HepG2 (cell line): ENCODE data around the gene JOSD2. TPM values are rescaled to one million over a fixed set of nuclear protein-coding genes. Genes with fewer than 3 reads are reported as not detected.

ENCODE experiments used
- ATAC-seq: fragments of 200-7000 bp; cut with Tn5 transposase; 3 replicates; pipeline ENCODE4 v1.9.1; 2020; ENCODE audit warnings: mild to moderate bottlenecking, moderate library complexity
- BruUV-seq: library from RNA; stranded (reverse); fragments of 400-500 nt; replicated peaks from 2 replicates; lab custom pipeline; 2021; lab: Mats Ljungman, UMichigan
- CTCF ChIA-PET: fragments of 300-600 bp; formaldehyde crosslinking; extraction: SDS; loops from one replicate; lab custom pipeline; 2021; ENCODE audit warnings: low total read pairs, inconsistent platforms, low intra/inter-chr PET ratio; lab: Yijun Ruan, JAX
- POLR2A ChIA-PET: fragments of 350-600 bp; sonication (Branson Sonifier 250); formaldehyde crosslinking; loops from one replicate; lab custom pipeline; 2020; ENCODE audit warnings: antibody characterized with exemption, inconsistent platforms; lab: Yijun Ruan, JAX
- DNase-seq: peaks from one replicate; pipeline ENCODE4 v3.0.0-alpha.2; 2015; ENCODE audit warnings: low spot score
- FAIRE-seq: peaks from 3 replicates; lab custom pipeline; 2011; peaks lifted over from hg19 to GRCh38; lab: Jason Lieb, UNC
- H2AFZ ChIP-seq: one replicate; pipeline ENCODE4 v1.6.1; 2011; ENCODE audit warnings: low read length, inconsistent platforms
- H3K27ac ChIP-seq: fragments of 300-600 bp; 3 replicates; pipeline ENCODE4 v1.8.0; 2011; ENCODE audit warnings: mixed run types, mild to moderate bottlenecking, mixed read lengths, low read length, inconsistent platforms; ENCODE audit not compliant: insufficient read depth; ENCODE audit errors: extremely low read length
- H3K27me3 ChIP-seq, 2 experiments: fragments of 200-600 bp in 1 of 2; 2 replicates in 1 of 2; 3 replicates in 1 of 2; pipeline versions ENCODE4 v1.6.0 to v1.8.0; 2011; ENCODE audit warnings: low read length in 2 of 2, mild to moderate bottlenecking in 2 of 2, moderate library complexity in 2 of 2, inconsistent platforms in 1 of 2; ENCODE audit not compliant: insufficient read depth in 2 of 2, control insufficient read depth in 1 of 2
- H3K36me3 ChIP-seq, 2 experiments: fragments of 200-600 bp in 1 of 2; replicated peaks in 1 of 2; 2 replicates in 1 of 2; 3 replicates in 1 of 2; pipeline versions ENCODE4 v1.5.1 to v1.8.0; 2011; ENCODE audit warnings: low read length in 2 of 2, inconsistent platforms in 1 of 2; ENCODE audit not compliant: insufficient read depth in 2 of 2, control insufficient read depth in 1 of 2
- H3K4me1 ChIP-seq: 2 replicates; pipeline ENCODE4 v1.5.1; 2012; ENCODE audit warnings: low read length, inconsistent platforms; ENCODE audit not compliant: insufficient read depth
- H3K4me2 ChIP-seq: 2 replicates; pipeline ENCODE4 v1.6.0; 2011; ENCODE audit warnings: low read depth, low read length, inconsistent platforms
- H3K4me3 ChIP-seq, 3 experiments: fragments of 200-600 bp in 1 of 3; sonication (generic), shearing (Covaris generic) in 1 of 3; replicated peaks in 1 of 3; 2 replicates each; pipeline ENCODE4 v1.5.1; 2011 to 2016; ENCODE audit warnings: low read length in 3 of 3, inconsistent platforms in 2 of 3, low read depth in 2 of 3, mild to moderate bottlenecking in 2 of 3, control low read depth in 1 of 3, mixed read lengths in 1 of 3; ENCODE audit not compliant: insufficient read depth in 1 of 3
- H3K79me2 ChIP-seq: one replicate; pipeline ENCODE4 v1.6.1; 2011; ENCODE audit warnings: low read length, inconsistent platforms; ENCODE audit not compliant: insufficient read depth
- H3K9ac ChIP-seq: 2 replicates; pipeline ENCODE4 v1.6.0; 2011; ENCODE audit warnings: mild to moderate bottlenecking, low read depth, low read length, inconsistent platforms; ENCODE audit not compliant: insufficient read depth
- H3K9me3 ChIP-seq: 2 replicates; pipeline ENCODE4 v1.5.1; 2012; ENCODE audit warnings: mild to moderate bottlenecking, low read length
- H4K20me1 ChIP-seq: 2 replicates; pipeline ENCODE4 v1.6.0; 2011; ENCODE audit warnings: inconsistent platforms, mild to moderate bottlenecking, low read length, moderate library complexity; ENCODE audit not compliant: insufficient read depth
- DDIT3 ChIP-seq: sonication (generic); formaldehyde crosslinking; IDR thresholded peaks from 2 replicates; pipeline ENCODE4 v1.4.0; 2020; ENCODE audit warnings: mild to moderate bottlenecking, missing genetic modification reagents
- ETS1 ChIP-seq: sonication (generic); formaldehyde crosslinking; IDR thresholded peaks from 2 replicates; pipeline ENCODE4 v1.4.0; 2020; ENCODE audit warnings: missing genetic modification reagents
- RNF2 ChIP-seq: fragments of 450-650 bp; conservative IDR thresholded peaks from 2 replicates; pipeline ENCODE4 v1.6.1; 2016; ENCODE audit warnings: low read depth
- SAP130 ChIP-seq: IDR thresholded peaks from 2 replicates; pipeline ENCODE4 v1.6.1; 2016; ENCODE audit warnings: low read depth
- SRSF1 ChIP-seq: fragments of 200-400 bp; formaldehyde crosslinking; optimal IDR thresholded peaks from 2 replicates; pipeline ENCODE3; 2017; ENCODE audit warnings: mild to moderate bottlenecking, low read depth, low read length, moderate library complexity
- ZBTB20 ChIP-seq: sonication (generic); formaldehyde crosslinking; IDR thresholded peaks from 2 replicates; pipeline ENCODE4 v1.8.1; 2023; ENCODE audit warnings: missing genetic modification reagents, low read depth, mild to moderate bottlenecking, borderline replicate concordance
- ZBTB38 ChIP-seq: sonication (generic); formaldehyde crosslinking; IDR thresholded peaks from 2 replicates; pipeline ENCODE4 v1.5.1; 2020; ENCODE audit warnings: mild to moderate bottlenecking, missing genetic modification reagents
- ZNF124 ChIP-seq: sonication (generic); formaldehyde crosslinking; IDR thresholded peaks from 2 replicates; pipeline ENCODE4 v1.4.0; 2020; ENCODE audit warnings: missing genetic modification reagents
- ZNF326 ChIP-seq: sonication (generic); formaldehyde crosslinking; IDR thresholded peaks from 2 replicates; pipeline ENCODE4 v1.4.0; 2020; ENCODE audit warnings: missing genetic modification reagents, borderline replicate concordance
- ZNF414 ChIP-seq: sonication (generic); formaldehyde crosslinking; IDR thresholded peaks from 2 replicates; pipeline ENCODE4 v1.5.0; 2020; ENCODE audit warnings: missing genetic modification reagents
- ZNF546 ChIP-seq: sonication (generic); formaldehyde crosslinking; conservative IDR thresholded peaks from 2 replicates; pipeline ENCODE4 v1.8.1; 2023; ENCODE audit warnings: mild to moderate bottlenecking, missing genetic modification reagents
- ZNF547 ChIP-seq: sonication (generic); formaldehyde crosslinking; IDR thresholded peaks from 2 replicates; pipeline ENCODE4 v1.5.1; 2020; ENCODE audit warnings: mild to moderate bottlenecking, missing genetic modification reagents
- ZNF609 ChIP-seq: sonication (generic); formaldehyde crosslinking; IDR thresholded peaks from 2 replicates; pipeline ENCODE4 v1.4.0; 2020; ENCODE audit warnings: mild to moderate bottlenecking, missing genetic modification reagents, borderline replicate concordance
- ZNF776 ChIP-seq: sonication (generic); formaldehyde crosslinking; IDR thresholded peaks from 2 replicates; pipeline ENCODE4 v1.4.0; 2020; ENCODE audit warnings: mild to moderate bottlenecking, missing genetic modification reagents
- ZNF883 ChIP-seq: sonication (generic); formaldehyde crosslinking; IDR thresholded peaks from 2 replicates; pipeline ENCODE4 v1.5.1; 2020; ENCODE audit warnings: mild to moderate bottlenecking, missing genetic modification reagents; ENCODE audit errors: not compliant biosample characterization
- WGBS: methylation state at CpG from one replicate; pipeline ENCODE4 v1.1.6; 2017; ENCODE audit warnings: low lambda C conversion rate; 5-methylcytosine and 5-hydroxymethylcytosine counted together
- in situ Hi-C: cut with HindIII; loops from 2 replicates; pipeline ENCODE4 v1.10.0; 2017; ENCODE audit warnings: low pct_unique_long_range_greater_than_20kb; ENCODE audit not compliant: extremely low pct_ligation_motif_present
- intact Hi-C: fragments of 100-400 bp; cut with micrococcal nuclease; formaldehyde crosslinking; loops from one replicate; pipeline ENCODE4 v1.10.0; 2022; ENCODE audit not compliant: unreplicated experiment
- polyA plus RNA-seq, 8 experiments: library from polyadenylated mRNA; depleted of rRNA in 3 of 8; stranded (reverse) in 7 of 8; unstranded in 1 of 8; fragments of >200 nt; fragmentation: Illumina TruSeq in 4 of 8; extraction: Trizol in 4 of 8; gene quantifications; 2 replicates each; pipeline versions ENCODE4 v1.2.1 to v1.2.3, GENCODE V29; 2011 to 2016; ENCODE audit warnings: low read depth in 4 of 8, missing spikeins in 1 of 8, mixed read lengths in 1 of 8; ENCODE audit not compliant: insufficient read depth in 1 of 8
- total RNA-seq, 5 experiments: library from RNA; depleted of rRNA; stranded (reverse); fragments of >200 nt; fragmentation: Illumina TruSeq; extraction: Trizol; gene quantifications; 2 replicates each; pipeline ENCODE4 v1.2.3, GENCODE V29; 2016; ENCODE audit warnings: low read depth in 1 of 5

Gene JOSD2
- total and polyA plus RNA-seq, 2 of the 13 experiments (the other 11 are each of a cell fraction or from before 2014, with no cell fraction given) = 2.0 to 4.1 TPM

GRCh38 chr19:50516964-50517703, 6.1 kb upstream of the JOSD2 start:
- ChIA-PET POLR2A (no interaction called here), CTCF (no interaction called here)
- H3K27me3 ChIP-seq = peaks cover 0 to 4% of the 10 kb centered on the region in 2 experiments; a peak in 2 of 5 replicates
- ATAC-seq = no peak
- intact Hi-C loops = no loop called here
- FAIRE-seq = no peak
- H3K4me2 ChIP-seq = no peak overlapping the region
- H3K36me3 ChIP-seq = no peaks in the 10 kb centered on the region
- H3K79me2 ChIP-seq = no peaks in the 10 kb centered on the region
- in situ Hi-C loops = no loop called here
- peaks cover 21% of the 10 kb centered on the region for H3K4me1 ChIP-seq
- no TSS peak for BruUV-seq
- no peaks in the 10 kb centered on the region for H4K20me1 ChIP-seq
- H3K9ac ChIP-seq = no peak overlapping the region
- no peaks in the 10 kb centered on the region for H3K9me3 ChIP-seq
- H2AFZ ChIP-seq = no peak overlapping the region
- 16% methylated on average over 24 of the region's 53 CpGs for WGBS
- H3K27ac ChIP-seq = no peak overlapping the region
- H3K4me3 ChIP-seq = no peak overlapping the region
- DNase-seq = no peak
- TF ChIP-seq SAP130 (CRISPR knock-in tag) = no peak
- no peak for TF ChIP-seq ZNF414
- no peak for TF ChIP-seq ZNF546
- no peak for TF ChIP-seq ZNF124
- TF ChIP-seq SRSF1 = no peak
- TF ChIP-seq DDIT3 (CRISPR knock-in tag) = no peak
- TF ChIP-seq ZNF326 (CRISPR knock-in tag) = no peak
- TF ChIP-seq ETS1 (CRISPR knock-in tag) = no peak
- no peak for TF ChIP-seq ZNF547
- no peak for TF ChIP-seq ZNF883 (CRISPR knock-in tag)
- no peak for TF ChIP-seq ZNF776 (CRISPR knock-in tag)
- TF ChIP-seq ZBTB38 (CRISPR knock-in tag) = no peak
- no peak for TF ChIP-seq RNF2
- no peak for TF ChIP-seq ZBTB20 (CRISPR knock-in tag)
- TF ChIP-seq ZNF609 (CRISPR knock-in tag) = no peak
